ENCODE results near the gene MS4A6E.

Gene MS4A6E

GRCh38 chr11:60377401-60378136 lies 50.5 kb downstream of the MS4A6E start:
- no peak for DNase-seq

GRCh38 chr11:60378354-60378753 lies 51.3 kb downstream of the MS4A6E start, which contains the start of gene MS4A7:
TSS of gene MS4A7 (plus strand) at chr11:60378532. CDS start at chr11:60383142, 4,610 bp downstream.
- DNase-seq = peak; percentile 35

GRCh38 chr11:60389279-60389910 lies 62.3 kb downstream of the MS4A6E start:
- DNase-seq = no peak

GRCh38 chr11:60390419-60390818 lies 63.4 kb downstream of the MS4A6E start:
- no peak for DNase-seq

Data from RPMI8226 (cell line).